ENCODE results near the gene PRSS12. TPM values are rescaled to one million over a fixed set of nuclear protein-coding genes. Genes with fewer than 3 reads are reported as not detected.

Gene PRSS12
- total and polyA plus RNA-seq, 2 donors (not counting 3 experiments of a cell fraction or from before 2014, with no cell fraction given), result 0.22 to 0.55 TPM

GRCh38 chr4:118317691-118318090 is 35.1 kb downstream of the PRSS12 start:
- Histone ChIP-seq H3K4me2 (ENCODE audit: insufficient read depth, low read length) (no peak overlapping the region), H3K9me1 (replicated peaks; ENCODE audit: control insufficient read depth, extremely low read depth, insufficient read depth, low read length) (no peaks in the 10 kb centered on the region), H3K27me3 (ENCODE audit: control insufficient read depth in 2 of 2, insufficient read depth in 2 of 2, low read length in 2 of 2) (no peaks in the 10 kb centered on the region), H3K9ac (replicated peaks; ENCODE audit: extremely low read depth, insufficient read depth, low read length) (no peak overlapping the region), H3K36me3 (ENCODE audit: control insufficient read depth in 2 of 2, extremely low read depth in 1 of 2, insufficient read depth in 2 of 2, low read length in 2 of 2) (no peaks in the 10 kb centered on the region), H3K4me1 (ENCODE audit: control insufficient read depth, extremely low read depth, insufficient read depth, low read length) (no peaks in the 10 kb centered on the region), H2AFZ (ENCODE audit: low read depth, low read length) (no peak overlapping the region), H3K9me3 (replicated peaks; ENCODE audit: control insufficient read depth, insufficient read depth, low read length) (no peaks in the 10 kb centered on the region), H3K79me2 (ENCODE audit: control insufficient read depth, insufficient read depth, low read length) (no peaks in the 10 kb centered on the region), H4K20me1 (replicated peaks; ENCODE audit: control insufficient read depth, extremely low read depth, insufficient read depth, low read length) (no peaks in the 10 kb centered on the region), H3K27ac (ENCODE audit: insufficient read depth, low read depth, low read length) (no peak overlapping the region), H3K4me3 (replicated peaks in 1 of 3; ENCODE audit: insufficient read depth in 1 of 3, low read depth in 1 of 3, low read length in 3 of 3) (no peak overlapping the region)
- no TSS peak for BruUV-seq (replicated peaks)
- no peak for TF ChIP-seq CTCF (IDR thresholded peaks at IDR 0.05; ENCODE audit: extremely low read depth in 1 of 2, insufficient read depth in 1 of 2, low read depth in 1 of 2, low read length in 2 of 2)
- TF ChIP-seq EZH2 (IDR thresholded peaks at IDR 0.05; ENCODE audit: borderline replicate concordance, low read depth, low read length, severe bottlenecking), result no peak
- TF ChIP-seq MYC (IDR thresholded peaks at IDR 0.05; ENCODE audit: low read depth, low read length), result no peak
- TF ChIP-seq POLR2A (IDR thresholded peaks at IDR 0.05; ENCODE audit: low read depth, low read length), result no peak
- FAIRE-seq, result no peak
- POLR2A ChIA-PET, result no interaction called here
- dilution Hi-C loops (cut with MboI; ENCODE audit: extremely low pct_ligation_motif_present, low sequenced_read_pairs) (no loop called here), intact Hi-C loops (cut with micrococcal nuclease) (no loop called here)
- CTCF ChIA-PET, result interaction anchor here (1.2 kb wide), 2 partner anchors 36 to 47 kb away, joined by 3 read pairs; no protein-coding TSS in a partner anchor
- no peak for DNase-seq (ENCODE audit: low read depth, low spot score)

GRCh38 chr4:118314221-118314620 is 38.6 kb downstream of the PRSS12 start:
- no peaks in the 10 kb centered on the region for H4K20me1 ChIP-seq (replicated peaks; ENCODE audit: control insufficient read depth, extremely low read depth, insufficient read depth, low read length)
- H3K27ac ChIP-seq (ENCODE audit: insufficient read depth, low read depth, low read length), result no peak overlapping the region
- H3K27me3 ChIP-seq (ENCODE audit: control insufficient read depth in 2 of 2, insufficient read depth in 2 of 2, low read length in 2 of 2), result no peaks in the 10 kb centered on the region
- no peak overlapping the region for H3K4me3 ChIP-seq (replicated peaks in 1 of 3; ENCODE audit: insufficient read depth in 1 of 3, low read depth in 1 of 3, low read length in 3 of 3)
- TF ChIP-seq POLR2A (IDR thresholded peaks at IDR 0.05; ENCODE audit: low read depth, low read length) (no peak), MAX (IDR thresholded peaks at IDR 0.05; ENCODE audit: insufficient read depth, insufficient read length) (no peak), POLR2AphosphoS5 (IDR thresholded peaks at IDR 0.05; ENCODE audit: insufficient read depth, low read depth, low read length) (no peak), CTCF (IDR thresholded peaks at IDR 0.05; ENCODE audit: extremely low read depth in 1 of 2, insufficient read depth in 1 of 2, low read depth in 1 of 2, low read length in 2 of 2) (no peak), MYC (IDR thresholded peaks at IDR 0.05; ENCODE audit: low read depth, low read length) (no peak), GATA2 (IDR thresholded peaks at IDR 0.05; ENCODE audit: insufficient read depth, insufficient read length, low read depth, low read length) (no peak), FOS (IDR thresholded peaks at IDR 0.05; ENCODE audit: borderline replicate concordance, insufficient read depth, low read length) (no peak)
- H2AFZ ChIP-seq (ENCODE audit: low read depth, low read length), result no peak overlapping the region
- DNase-seq (ENCODE audit: low read depth, low spot score) (no peak), FAIRE-seq (no peak)
- no peaks in the 10 kb centered on the region for H3K9me1 ChIP-seq (replicated peaks; ENCODE audit: control insufficient read depth, extremely low read depth, insufficient read depth, low read length)
- no TSS peak for BruUV-seq (replicated peaks)
- intact Hi-C loops (cut with micrococcal nuclease), result no loop called here
- no peak overlapping the region for H3K9ac ChIP-seq (replicated peaks; ENCODE audit: extremely low read depth, insufficient read depth, low read length)
- no peaks in the 10 kb centered on the region for H3K9me3 ChIP-seq (replicated peaks; ENCODE audit: control insufficient read depth, insufficient read depth, low read length)
- no peaks in the 10 kb centered on the region for H3K4me1 ChIP-seq (ENCODE audit: control insufficient read depth, extremely low read depth, insufficient read depth, low read length)
- dilution Hi-C loops (cut with MboI; ENCODE audit: extremely low pct_ligation_motif_present, low sequenced_read_pairs), result no loop called here
- no peak overlapping the region for H3K4me2 ChIP-seq (ENCODE audit: insufficient read depth, low read length)
- H3K79me2 ChIP-seq (ENCODE audit: control insufficient read depth, insufficient read depth, low read length), result no peaks in the 10 kb centered on the region
- H3K36me3 ChIP-seq (ENCODE audit: control insufficient read depth in 2 of 2, extremely low read depth in 1 of 2, insufficient read depth in 2 of 2, low read length in 2 of 2), result no peaks in the 10 kb centered on the region
- POLR2A ChIA-PET, result no interaction called here
- CTCF ChIA-PET, result no interaction called here

Data from endothelial cell of umbilical vein (primary cell).